Keratinocyte (primary cell): ENCODE results near the gene ZNF207.

Experiments
- CTCF ChIP-seq, 3 experiments: IDR thresholded peaks in 1 of 3; conservative IDR thresholded peaks in 1 of 3; optimal IDR thresholded peaks in 1 of 3; 2 replicates in 2 of 3; 3 replicates in 1 of 3; pipeline versions ENCODE3 to v1.5.1; 2011; ENCODE audit warnings: low read length in 3 of 3, mild to moderate bottlenecking in 3 of 3, moderate library complexity in 2 of 3, control low read depth in 1 of 3, inconsistent platforms in 1 of 3; ENCODE audit not compliant: insufficient read depth in 2 of 3; ENCODE audit errors: extremely low read depth in 1 of 3
- EZH2 ChIP-seq: IDR thresholded peaks from one replicate; pipeline ENCODE4 v1.6.1; 2012; ENCODE audit warnings: inconsistent platforms, mild to moderate bottlenecking, low read length, moderate library complexity

- TF ChIP-seq CTCF (optimal IDR thresholded peaks at IDR 0.05 in 1 of 3, IDR thresholded peaks at IDR 0.05 in 1 of 3, conservative IDR thresholded peaks at IDR 0.05 in 1 of 3; ENCODE audit: extremely low read depth in 1 of 3, insufficient read depth in 2 of 3, low read length in 3 of 3) (no peak), EZH2 (no peak)
These were observed 7.7 kb downstream of the ZNF207 start for GRCh38 chr17:32357615-32358014.
